SK-N-SH treated with all-trans-retinoic acid at 6 μM for 48 hours (cell line): Measurements from ENCODE around the gene PAQR5.

Experiments used
- ATAC-seq: fragments of 200-7000 bp; cut with Tn5 transposase; 3 replicates; pipeline ENCODE4 v1.9.1; 2020; ENCODE audit warnings: mild to moderate bottlenecking, moderate library complexity
- ARNTL ChIP-seq: fragments of 450-650 bp; formaldehyde crosslinking; IDR thresholded peaks from 2 replicates; pipeline ENCODE4 v1.5.0; 2020; ENCODE audit warnings: low read depth, mild to moderate bottlenecking, moderate library complexity, borderline replicate concordance
- CREB5 ChIP-seq: fragments of 250-450 bp; sonication (Bioruptor Pico); IDR thresholded peaks from 2 replicates; pipeline ENCODE4 v1.5.1; 2020; ENCODE audit warnings: low read depth, mild to moderate bottlenecking, moderate library complexity
- CSDC2 ChIP-seq: fragments of 250-450 bp; sonication (Bioruptor Pico); IDR thresholded peaks from 2 replicates; pipeline ENCODE4 v1.5.0; 2020; ENCODE audit warnings: mild to moderate bottlenecking, moderate library complexity
- CSRNP3 ChIP-seq: fragments of 250-450 bp; sonication (Bioruptor Pico); IDR thresholded peaks from 2 replicates; pipeline ENCODE4 v1.5.1; 2021; ENCODE audit warnings: mild to moderate bottlenecking, moderate library complexity
- ESRRG ChIP-seq: fragments of 250-450 bp; sonication (Bioruptor Pico); IDR thresholded peaks from 2 replicates; pipeline ENCODE4 v1.6.1; 2021; ENCODE audit warnings: mild to moderate bottlenecking
- GLIS3 ChIP-seq: fragments of 250-450 bp; sonication (Bioruptor Pico); IDR thresholded peaks from 2 replicates; pipeline ENCODE4 v1.5.0; 2020; ENCODE audit warnings: mild to moderate bottlenecking, moderate library complexity
- ISL1 ChIP-seq: fragments of 250-450 bp; sonication (Bioruptor Pico); IDR thresholded peaks from 2 replicates; pipeline ENCODE4 v2.1.2; 2022; ENCODE audit warnings: mild to moderate bottlenecking, moderate library complexity
- OSR1 ChIP-seq: fragments of 250-450 bp; sonication (Bioruptor Pico); IDR thresholded peaks from 2 replicates; pipeline ENCODE4 v1.8.0; 2022; ENCODE audit warnings: moderate library complexity, mild to moderate bottlenecking, inconsistent platforms
- PATZ1 ChIP-seq: fragments of 250-450 bp; sonication (Bioruptor Pico); IDR thresholded peaks from 2 replicates; pipeline ENCODE4 v1.8.0; 2020; ENCODE audit warnings: mild to moderate bottlenecking, moderate library complexity, borderline replicate concordance
- POU6F1 ChIP-seq: fragments of 250-450 bp; sonication (Bioruptor Pico); IDR thresholded peaks from 2 replicates; pipeline ENCODE4 v1.8.0; 2021; ENCODE audit warnings: low read depth, mild to moderate bottlenecking, moderate library complexity, borderline replicate concordance
- RARB ChIP-seq: fragments of 250-450 bp; sonication (Bioruptor Pico); IDR thresholded peaks from 2 replicates; pipeline ENCODE4 v1.8.0; 2021; ENCODE audit warnings: mild to moderate bottlenecking, moderate library complexity
- SNAI2 ChIP-seq: fragments of 250-450 bp; sonication (Bioruptor Pico); IDR thresholded peaks from 2 replicates; pipeline ENCODE4 v1.5.0; 2020; ENCODE audit warnings: mild to moderate bottlenecking, moderate library complexity
- TCF4 ChIP-seq: fragments of 250-450 bp; sonication (Bioruptor Pico); IDR thresholded peaks from 2 replicates; pipeline ENCODE4 v1.8.0; 2021; ENCODE audit warnings: mild to moderate bottlenecking, moderate library complexity, borderline replicate concordance
- TOX ChIP-seq: fragments of 250-450 bp; sonication (Bioruptor Pico); IDR thresholded peaks from 2 replicates; pipeline ENCODE4 v1.8.0; 2021; ENCODE audit warnings: mild to moderate bottlenecking, moderate library complexity, borderline replicate concordance
- TSHZ2 ChIP-seq: fragments of 250-450 bp; sonication (Bioruptor Pico); IDR thresholded peaks from 2 replicates; pipeline ENCODE4 v1.5.0; 2020; ENCODE audit warnings: mild to moderate bottlenecking, moderate library complexity
- ZC3H10 ChIP-seq: fragments of 250-450 bp; sonication (Bioruptor Pico); IDR thresholded peaks from 2 replicates; pipeline ENCODE4 v1.5.1; 2021; ENCODE audit warnings: mild to moderate bottlenecking, moderate library complexity
- ZFP3 ChIP-seq: fragments of 250-450 bp; sonication (Bioruptor Pico); IDR thresholded peaks from 2 replicates; pipeline ENCODE4 v1.5.0; 2020; ENCODE audit warnings: mild to moderate bottlenecking, moderate library complexity
- ZFP30 ChIP-seq: fragments of 450-650 bp; formaldehyde crosslinking; IDR thresholded peaks from 2 replicates; pipeline ENCODE4 v1.5.0; 2022; ENCODE audit warnings: mild to moderate bottlenecking, moderate library complexity
- ZNF565 ChIP-seq: fragments of 450-650 bp; formaldehyde crosslinking; conservative IDR thresholded peaks from 2 replicates; pipeline ENCODE4 v1.5.0; 2020; ENCODE audit warnings: low read depth, mild to moderate bottlenecking, moderate library complexity
- ZNF70 ChIP-seq: fragments of 450-650 bp; formaldehyde crosslinking; IDR thresholded peaks from 2 replicates; pipeline ENCODE4 v1.5.0; 2020; ENCODE audit warnings: mild to moderate bottlenecking, moderate library complexity
- ZNF8 ChIP-seq: fragments of 450-650 bp; formaldehyde crosslinking; IDR thresholded peaks from 2 replicates; pipeline ENCODE4 v1.5.0; 2020; ENCODE audit warnings: mild to moderate bottlenecking, moderate library complexity

The PAQR5 gene

GRCh38 chr15:69391046-69391757, 92.5 kb downstream of the PAQR5 start:
- ATAC-seq, result no peak
- no peak for TF ChIP-seq ZFP3 (CRISPR knock-in tag)
- no peak for TF ChIP-seq TSHZ2
- TF ChIP-seq ZC3H10, result no peak
- no peak for TF ChIP-seq OSR1 (CRISPR knock-in tag)
- TF ChIP-seq TOX (CRISPR knock-in tag), result no peak
- no peak for TF ChIP-seq RARB
- TF ChIP-seq CSRNP3 (CRISPR knock-in tag), result no peak
- no peak for TF ChIP-seq PATZ1
- TF ChIP-seq SNAI2 (CRISPR knock-in tag), result no peak
- TF ChIP-seq GLIS3 (CRISPR knock-in tag), result no peak
- no peak for TF ChIP-seq ZNF70 (CRISPR knock-in tag)
- no peak for TF ChIP-seq ZNF8 (CRISPR knock-in tag)
- TF ChIP-seq TCF4, result no peak
- no peak for TF ChIP-seq ZFP30
- no peak for TF ChIP-seq POU6F1 (CRISPR knock-in tag)
- TF ChIP-seq ESRRG (CRISPR knock-in tag), result no peak

- no peak for TF ChIP-seq SNAI2 (CRISPR knock-in tag)
- no peak for TF ChIP-seq ZNF70 (CRISPR knock-in tag)
- TF ChIP-seq OSR1 (CRISPR knock-in tag), result no peak
- no peak for TF ChIP-seq ZC3H10
- TF ChIP-seq TOX (CRISPR knock-in tag), result no peak
- TF ChIP-seq CSDC2 (CRISPR knock-in tag), result no peak
- no peak for TF ChIP-seq RARB
- no peak for TF ChIP-seq TSHZ2
- TF ChIP-seq ARNTL (CRISPR knock-in tag), result no peak
- TF ChIP-seq ESRRG (CRISPR knock-in tag), result no peak
- TF ChIP-seq POU6F1 (CRISPR knock-in tag), result no peak
- TF ChIP-seq ZNF565 (CRISPR knock-in tag), result no peak
- no peak for TF ChIP-seq ISL1 (CRISPR knock-in tag)
- no peak for TF ChIP-seq CSRNP3 (CRISPR knock-in tag)
- TF ChIP-seq CREB5 (CRISPR knock-in tag), result no peak
- no peak for ATAC-seq
These were observed 93.6 kb downstream of the PAQR5 start for GRCh38 chr15:69392352-69392751.
